LoVo (cell line): ENCODE results near the gene SYNRG.

Source experiments
- DNase-seq: peaks from one replicate; pipeline ENCODE4 v3.0.0-alpha.2; 2016; ENCODE audit warnings: low spot score

The SYNRG gene

GRCh38 chr17:37502009-37502936, 106.9 kb downstream of the SYNRG start:
- DNase-seq: no peak

GRCh38 chr17:37500378-37500777, 108.8 kb downstream of the SYNRG start:
- no peak for DNase-seq

- DNase-seq: no peak
Measured at GRCh38 chr17:37494971-37495370, 114.2 kb downstream of the SYNRG start.

GRCh38 chr17:37494401-37494831, 114.8 kb downstream of the SYNRG start:
- DNase-seq: no peak

- peak; percentile 16 for DNase-seq
Measured at GRCh38 chr17:37493249-37494027, 115.8 kb downstream of the SYNRG start.

- no peak for DNase-seq
Measured at GRCh38 chr17:37492167-37492566, 117.1 kb downstream of the SYNRG start.

- peak; percentile 78 for DNase-seq
Measured at GRCh38 chr17:37490638-37491614, 118.3 kb downstream of the SYNRG start.

- peak; percentile 43 for DNase-seq
Measured at GRCh38 chr17:37490022-37490587, 119.1 kb downstream of the SYNRG start.

- DNase-seq: peak; percentile 88
Measured at GRCh38 chr17:37489197-37490001, 119.8 kb downstream of the SYNRG start, which contains the start of gene DUSP14. DUSP14 (plus strand) TSS chr17:37489891; CDS start chr17:37512273, 22,382 bp downstream.

GRCh38 chr17:37488607-37489196, 120.5 kb downstream of the SYNRG start:
- peak; percentile 91 for DNase-seq

GRCh38 chr17:37488009-37488604, 121.1 kb downstream of the SYNRG start:
- DNase-seq: peak; percentile 75

- no peak for DNase-seq
Measured at GRCh38 chr17:37485938-37486570, 123.2 kb downstream of the SYNRG start.

- no peak for DNase-seq
Measured at GRCh38 chr17:37483311-37484039, 125.7 kb downstream of the SYNRG start.

GRCh38 chr17:37481001-37481665, 128.1 kb downstream of the SYNRG start:
- DNase-seq: no peak

- DNase-seq: no peak
Measured at GRCh38 chr17:37480427-37480826, 128.8 kb downstream of the SYNRG start.

- no peak for DNase-seq
Measured at GRCh38 chr17:37479025-37479424, 130.2 kb downstream of the SYNRG start.

GRCh38 chr17:37478187-37478586, 131.0 kb downstream of the SYNRG start:
- no peak for DNase-seq
